Liver (tissue), 3 donors: Measurements from ENCODE around the gene MMP25.

ENCODE experiments used
- ATF3 ChIP-seq: IDR thresholded peaks from 2 replicates; pipeline ENCODE4 v1.6.1; 2016; ENCODE audit warnings: antibody characterized with exemption
- CTCF ChIP-seq: fragments of 150-350 bp; IDR thresholded peaks from 2 replicates; pipeline ENCODE4 v1.5.1; 2017; ENCODE audit warnings: improper control_type of control experiment, low read depth, low read length; ENCODE audit not compliant: missing input control
- EGR1 ChIP-seq, 2 donors: IDR thresholded peaks; 2 replicates each; pipeline ENCODE4 v1.6.1; 2016 to 2018; ENCODE audit warnings: antibody characterized with exemption in 2 of 2, low read depth in 2 of 2
- FOXA1 ChIP-seq: IDR thresholded peaks from 2 replicates; pipeline ENCODE4 v1.6.1; 2016; ENCODE audit warnings: antibody characterized with exemption
- HNF4G ChIP-seq: IDR thresholded peaks from 2 replicates; pipeline ENCODE4 v1.6.1; 2016; ENCODE audit warnings: antibody characterized with exemption
- RAD21 ChIP-seq, 2 donors: IDR thresholded peaks; 2 replicates each; pipeline ENCODE4 v1.6.1; 2016; ENCODE audit warnings: antibody characterized with exemption in 2 of 2, mild to moderate bottlenecking in 2 of 2
- REST ChIP-seq: IDR thresholded peaks from 2 replicates; pipeline ENCODE4 v1.6.1; 2016; ENCODE audit warnings: antibody characterized with exemption, mild to moderate bottlenecking
- RXRA ChIP-seq, 2 donors: IDR thresholded peaks; 2 replicates each; pipeline ENCODE4 v1.6.1; 2017 to 2018; ENCODE audit warnings: antibody characterized with exemption in 2 of 2, mild to moderate bottlenecking in 1 of 2
- SP1 ChIP-seq: IDR thresholded peaks from 2 replicates; pipeline ENCODE4 v1.6.1; 2018; ENCODE audit warnings: antibody characterized with exemption, mild to moderate bottlenecking
- YY1 ChIP-seq: IDR thresholded peaks from 2 replicates; pipeline ENCODE4 v1.6.1; 2016; ENCODE audit warnings: antibody characterized with exemption, mild to moderate bottlenecking
- TF ChIP-seq, protein P1 (sequence below): IDR thresholded peaks from 2 replicates; pipeline ENCODE4 v1.6.1; 2016; ENCODE audit warnings: antibody characterized with exemption
- TF ChIP-seq, protein P2 (sequence below): IDR thresholded peaks from 2 replicates; pipeline ENCODE4 v1.6.1; 2016; ENCODE audit warnings: antibody characterized with exemption
- donor health status: healthy.
- donor health status: healthy.

GRCh38 chr16:3003582-3004270 lies 42.6 kb upstream of the MMP25 start:
- peak; percentile 50 for TF ChIP-seq CTCF
- no peak for TF ChIP-seq REST
- TF ChIP-seq, protein P1, sequence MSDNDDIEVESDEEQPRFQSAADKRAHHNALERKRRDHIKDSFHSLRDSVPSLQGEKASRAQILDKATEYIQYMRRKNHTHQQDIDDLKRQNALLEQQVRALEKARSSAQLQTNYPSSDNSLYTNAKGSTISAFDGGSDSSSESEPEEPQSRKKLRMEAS = peak; percentile 32
- peak; percentile 82 to 85 for TF ChIP-seq RAD21 (IDR thresholded peaks at IDR 0.05)
- no peak for TF ChIP-seq EGR1 (IDR thresholded peaks at IDR 0.05; ENCODE audit: low read depth in 2 of 2)
- peak; percentile 47 for TF ChIP-seq YY1
- peak; percentile 35 to 46 for TF ChIP-seq RXRA (IDR thresholded peaks at IDR 0.05)
- no peak for TF ChIP-seq ATF3
- TF ChIP-seq HNF4G = no peak
- TF ChIP-seq, protein P2, sequence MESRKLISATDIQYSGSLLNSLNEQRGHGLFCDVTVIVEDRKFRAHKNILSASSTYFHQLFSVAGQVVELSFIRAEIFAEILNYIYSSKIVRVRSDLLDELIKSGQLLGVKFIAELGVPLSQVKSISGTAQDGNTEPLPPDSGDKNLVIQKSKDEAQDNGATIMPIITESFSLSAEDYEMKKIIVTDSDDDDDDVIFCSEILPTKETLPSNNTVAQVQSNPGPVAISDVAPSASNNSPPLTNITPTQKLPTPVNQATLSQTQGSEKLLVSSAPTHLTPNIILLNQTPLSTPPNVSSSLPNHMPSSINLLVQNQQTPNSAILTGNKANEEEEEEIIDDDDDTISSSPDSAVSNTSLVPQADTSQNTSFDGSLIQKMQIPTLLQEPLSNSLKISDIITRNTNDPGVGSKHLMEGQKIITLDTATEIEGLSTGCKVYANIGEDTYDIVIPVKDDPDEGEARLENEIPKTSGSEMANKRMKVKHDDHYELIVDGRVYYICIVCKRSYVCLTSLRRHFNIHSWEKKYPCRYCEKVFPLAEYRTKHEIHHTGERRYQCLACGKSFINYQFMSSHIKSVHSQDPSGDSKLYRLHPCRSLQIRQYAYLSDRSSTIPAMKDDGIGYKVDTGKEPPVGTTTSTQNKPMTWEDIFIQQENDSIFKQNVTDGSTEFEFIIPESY = no peak
- peak; percentile 96 for TF ChIP-seq SP1
- no peak for TF ChIP-seq FOXA1
